ENCODE data around the gene TRAM2.
A peak's percentile ranks its signal among the peaks of the same experiment; 100 is the strongest.

The TRAM2 gene

GRCh38 chr6:52551483-52552277 lies 25.2 kb downstream of the TRAM2 start:
- TF ChIP-seq GATA2 (IDR thresholded peaks at IDR 0.05; ENCODE audit: low read depth, low read length) (peak; percentile 95), GATA3 (IDR thresholded peaks at IDR 0.05; ENCODE audit: low read depth, low read length) (peak; percentile 67; the same call in 1 of the 2 replicates)

- TF ChIP-seq GATA3 (IDR thresholded peaks at IDR 0.05; ENCODE audit: low read depth, low read length) = no peak
- TF ChIP-seq GATA2 (IDR thresholded peaks at IDR 0.05; ENCODE audit: low read depth, low read length) = no peak
These were observed 26.0 kb downstream of the TRAM2 start for GRCh38 chr6:52550870-52551269.

DNA sequence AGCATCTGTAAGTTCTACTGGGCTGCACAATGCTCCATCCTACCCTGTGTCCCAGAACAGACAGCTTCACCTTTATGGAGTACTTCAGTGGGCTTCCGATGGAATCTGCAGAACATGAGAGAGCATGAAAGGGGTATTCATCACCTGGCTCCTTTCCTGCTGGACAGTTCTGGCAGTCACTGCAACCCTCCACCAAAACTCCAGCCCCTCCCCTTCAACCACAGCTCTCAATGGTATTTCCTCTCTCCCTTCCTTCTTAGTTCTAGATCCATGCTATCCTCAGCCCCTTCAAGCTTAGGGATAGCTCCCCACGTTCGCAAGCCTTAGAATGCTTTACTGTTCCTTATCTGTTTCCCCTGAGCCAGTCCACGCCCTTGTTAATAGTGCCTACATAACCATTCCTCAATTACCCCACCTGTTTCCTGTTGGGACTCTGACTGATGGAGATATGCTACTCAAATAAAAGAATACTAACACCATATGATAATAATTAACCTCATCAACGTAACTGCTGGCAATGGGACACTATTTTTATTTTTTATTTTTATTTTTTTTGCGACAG lies 26.8 kb downstream of the TRAM2 start:
- no peak for TF ChIP-seq GATA3 (IDR thresholded peaks at IDR 0.05; ENCODE audit: low read depth, low read length)
- TF ChIP-seq GATA2 (IDR thresholded peaks at IDR 0.05; ENCODE audit: low read depth, low read length) = no peak

- TF ChIP-seq GATA2 (IDR thresholded peaks at IDR 0.05; ENCODE audit: low read depth, low read length) = no peak
- no peak for TF ChIP-seq GATA3 (IDR thresholded peaks at IDR 0.05; ENCODE audit: low read depth, low read length)
These were observed 27.4 kb downstream of the TRAM2 start for GRCh38 chr6:52549428-52549827.

GRCh38 chr6:52548999-52549398 lies 27.9 kb downstream of the TRAM2 start:
- TF ChIP-seq GATA2 (IDR thresholded peaks at IDR 0.05; ENCODE audit: low read depth, low read length) = no peak
- no peak for TF ChIP-seq GATA3 (IDR thresholded peaks at IDR 0.05; ENCODE audit: low read depth, low read length)

DNA sequence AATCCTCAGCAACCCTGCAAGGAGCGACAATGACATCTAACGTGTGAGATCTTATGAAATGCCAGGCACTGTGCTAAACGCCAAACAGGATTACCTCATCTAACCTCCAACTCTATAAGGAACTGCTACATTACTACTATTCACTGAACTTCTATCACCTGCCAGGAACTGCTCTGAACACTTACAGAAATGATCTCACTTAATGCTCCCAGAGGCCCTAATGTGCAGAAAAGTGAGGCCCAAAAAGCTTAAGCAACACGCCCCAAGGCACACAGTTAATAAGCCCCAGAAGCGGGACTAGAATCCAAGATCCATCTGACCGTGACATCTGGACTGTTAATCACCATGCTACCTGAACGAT lies 28.5 kb downstream of the TRAM2 start:
- TF ChIP-seq GATA2 (IDR thresholded peaks at IDR 0.05; ENCODE audit: low read depth, low read length) (no peak), GATA3 (IDR thresholded peaks at IDR 0.05; ENCODE audit: low read depth, low read length) (no peak)

DNA sequence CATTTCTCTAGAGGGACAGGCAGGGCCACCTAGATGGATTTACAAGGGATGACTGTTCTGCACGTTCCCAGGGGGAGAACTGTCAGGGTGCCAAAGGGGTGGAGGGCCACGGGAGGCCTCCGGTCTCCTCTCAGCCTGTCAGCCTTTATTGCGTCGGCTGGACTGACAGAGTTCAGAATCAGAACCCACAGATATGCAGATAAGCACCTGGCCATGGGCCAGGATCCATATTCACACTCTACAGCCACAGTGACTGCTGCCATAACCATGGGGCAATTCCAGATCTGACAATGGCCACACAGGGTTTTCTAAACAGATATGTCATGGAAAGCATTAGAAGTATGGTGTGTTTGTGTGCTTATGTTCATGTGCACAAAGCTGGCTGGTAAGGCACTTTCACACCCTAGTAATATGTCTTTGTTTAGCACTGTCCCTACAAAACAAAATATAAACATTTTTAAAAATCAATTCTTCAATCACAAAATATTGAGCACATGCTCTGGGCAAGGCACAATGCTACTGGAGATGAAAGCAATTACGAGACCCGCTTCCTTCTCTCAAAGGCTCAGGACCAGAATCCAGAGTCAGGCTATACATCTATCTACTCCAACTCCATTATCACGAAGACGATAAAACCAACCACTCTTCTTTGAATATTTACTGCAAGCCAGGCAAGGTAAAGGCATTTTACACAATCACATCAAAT lies 29.1 kb downstream of the TRAM2 start:
- peak; percentile 100 for TF ChIP-seq GATA2 (IDR thresholded peaks at IDR 0.05; ENCODE audit: low read depth, low read length)
- peak; percentile 97 for TF ChIP-seq GATA3 (IDR thresholded peaks at IDR 0.05; ENCODE audit: low read depth, low read length)

GRCh38 chr6:52546678-52547077 lies 30.2 kb downstream of the TRAM2 start:
- no peak for TF ChIP-seq GATA3 (IDR thresholded peaks at IDR 0.05; ENCODE audit: low read depth, low read length)
- no peak for TF ChIP-seq GATA2 (IDR thresholded peaks at IDR 0.05; ENCODE audit: low read depth, low read length)

- TF ChIP-seq GATA3 (IDR thresholded peaks at IDR 0.05; ENCODE audit: low read depth, low read length) = no peak
These were observed 30.7 kb downstream of the TRAM2 start for GRCh38 chr6:52546192-52546591.

- TF ChIP-seq GATA2 (IDR thresholded peaks at IDR 0.05; ENCODE audit: low read depth, low read length) = no peak
These were observed 31.3 kb downstream of the TRAM2 start for GRCh38 chr6:52545406-52546119.

GRCh38 chr6:52544602-52545405 lies 32.1 kb downstream of the TRAM2 start:
- no peak for TF ChIP-seq GATA3 (IDR thresholded peaks at IDR 0.05; ENCODE audit: low read depth, low read length)
- no peak for TF ChIP-seq GATA2 (IDR thresholded peaks at IDR 0.05; ENCODE audit: low read depth, low read length)

- no peak for TF ChIP-seq GATA3 (IDR thresholded peaks at IDR 0.05; ENCODE audit: low read depth, low read length)
- no peak for TF ChIP-seq GATA2 (IDR thresholded peaks at IDR 0.05; ENCODE audit: low read depth, low read length)
These were observed 32.9 kb downstream of the TRAM2 start for GRCh38 chr6:52543729-52544601.

DNA sequence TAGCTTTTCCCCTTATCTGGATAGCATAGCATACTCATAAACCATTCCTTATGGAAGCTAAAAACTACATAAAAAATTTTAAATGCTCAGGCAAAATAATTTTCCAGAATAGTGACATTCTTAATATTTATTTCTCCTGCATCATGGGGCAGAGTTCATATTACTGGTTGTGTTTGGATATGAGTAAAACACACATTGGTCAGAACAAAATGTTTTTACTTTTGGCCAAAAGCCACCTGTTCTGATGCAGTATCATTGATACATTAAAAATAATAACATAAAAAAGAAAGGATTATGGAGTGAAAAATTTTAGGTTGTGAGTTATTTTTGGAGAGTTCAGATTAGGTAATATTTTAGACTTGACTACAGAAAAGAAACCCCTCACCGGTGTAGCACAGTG lies 33.6 kb downstream of the TRAM2 start:
- TF ChIP-seq GATA3 (IDR thresholded peaks at IDR 0.05; ENCODE audit: low read depth, low read length) (no peak), GATA2 (IDR thresholded peaks at IDR 0.05; ENCODE audit: low read depth, low read length) (no peak)

Data from SH-SY5Y (cell line).